ENCODE measurements around the gene P2RX1. TPM values are rescaled to one million over a fixed set of nuclear protein-coding genes. Genes with fewer than 3 reads are reported as not detected.
A peak's percentile ranks its signal among the peaks of the same experiment; 100 is the strongest.
"Not testable (repeated sequence)": the region's sequence is repeated elsewhere in the genome, so short reads cannot be mapped to it uniquely, and the experiment has no call there.

Gene P2RX1
- polyA plus RNA-seq, 1 donor: 97.1 TPM

- whole genome bisulfite sequencing (ENCODE audit: insufficient coverage, low lambda C conversion rate): no CpG with 5 or more reads among the region's 14 CpGs
- no peak for DNase-seq
- Histone ChIP-seq H3K36me3 (ENCODE audit: control insufficient read depth, insufficient read depth, low read length) (peaks cover 15% of the 10 kb centered on the region), H3K4me1 (ENCODE audit: control insufficient read depth, insufficient read depth, low read length) (no peaks in the 10 kb centered on the region), H3K27me3 (ENCODE audit: control insufficient read depth, insufficient read depth, low read length) (no peaks in the 10 kb centered on the region), H3K9me3 (ENCODE audit: control insufficient read depth, low read depth, low read length) (no peaks in the 10 kb centered on the region), H3K4me3 (ENCODE audit: low read length) (no peak overlapping the region), H3K27ac (ENCODE audit: low read length) (no peak overlapping the region)
These were observed 35.9 kb upstream of the P2RX1 start for GRCh38 chr17:3952186-3952585.

GRCh38 chr17:3951420-3951819 is 35.2 kb upstream of the P2RX1 start:
- peaks cover 19% of the 10 kb centered on the region for H3K36me3 ChIP-seq (ENCODE audit: control insufficient read depth, insufficient read depth, low read length)

GRCh38 chr17:3951003-3951402 is 34.7 kb upstream of the P2RX1 start:
- Histone ChIP-seq H3K4me1 (ENCODE audit: control insufficient read depth, insufficient read depth, low read length) (no peaks in the 10 kb centered on the region), H3K4me3 (ENCODE audit: low read length) (no peak overlapping the region), H3K27me3 (ENCODE audit: control insufficient read depth, insufficient read depth, low read length) (no peaks in the 10 kb centered on the region), H3K9me3 (ENCODE audit: control insufficient read depth, low read depth, low read length) (no peaks in the 10 kb centered on the region), H3K27ac (ENCODE audit: low read length) (no peak overlapping the region), H3K36me3 (ENCODE audit: control insufficient read depth, insufficient read depth, low read length) (peaks cover 19% of the 10 kb centered on the region)
- WGBS (ENCODE audit: insufficient coverage, low lambda C conversion rate): no CpG with 5 or more reads among the region's 17 CpGs
- DNase-seq: no peak

More at GRCh38 chr17:3951420-3951819, 35.2 kb upstream of the P2RX1 start:
- H3K27ac ChIP-seq (ENCODE audit: low read length): no peak overlapping the region
- no peaks in the 10 kb centered on the region for H3K9me3 ChIP-seq (ENCODE audit: control insufficient read depth, low read depth, low read length)
- H3K27me3 ChIP-seq (ENCODE audit: control insufficient read depth, insufficient read depth, low read length): no peaks in the 10 kb centered on the region
- no peak for DNase-seq
- H3K4me1 ChIP-seq (ENCODE audit: control insufficient read depth, insufficient read depth, low read length): no peaks in the 10 kb centered on the region
- H3K4me3 ChIP-seq (ENCODE audit: low read length): no peak overlapping the region
- no CpG with 5 or more reads among the region's 16 CpGs for WGBS (ENCODE audit: insufficient coverage, low lambda C conversion rate)

DNA sequence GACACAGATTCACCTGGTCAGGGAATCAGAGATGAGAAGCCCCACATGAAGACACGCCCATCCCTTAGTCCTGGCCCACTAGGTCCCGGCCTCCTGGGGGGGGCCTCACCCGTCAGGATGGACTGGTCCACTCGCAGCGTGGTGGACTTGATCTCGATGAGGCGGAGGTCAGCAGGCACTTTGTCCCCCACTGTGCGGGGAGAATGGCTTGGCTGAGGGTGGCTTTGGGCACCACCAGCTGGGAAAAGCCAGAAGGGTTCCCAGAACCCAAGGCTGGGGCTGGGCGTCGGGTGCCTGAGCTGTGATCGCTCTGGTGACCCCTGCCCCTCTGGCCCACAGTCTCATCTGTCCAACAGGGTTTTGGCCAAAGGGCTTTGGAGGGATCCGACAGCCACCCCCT is 34.3 kb upstream of the P2RX1 start:
- WGBS (ENCODE audit: insufficient coverage, low lambda C conversion rate): no CpG with 5 or more reads among the region's 12 CpGs
- Histone ChIP-seq H3K4me3 (ENCODE audit: low read length) (no peak overlapping the region), H3K4me1 (ENCODE audit: control insufficient read depth, insufficient read depth, low read length) (no peaks in the 10 kb centered on the region), H3K27ac (ENCODE audit: low read length) (no peak overlapping the region), H3K27me3 (ENCODE audit: control insufficient read depth, insufficient read depth, low read length) (no peaks in the 10 kb centered on the region), H3K9me3 (ENCODE audit: control insufficient read depth, low read depth, low read length) (no peaks in the 10 kb centered on the region), H3K36me3 (ENCODE audit: control insufficient read depth, insufficient read depth, low read length) (peaks cover 19% of the 10 kb centered on the region)
- DNase-seq: no peak

- Histone ChIP-seq H3K27ac (ENCODE audit: low read length) (no peak overlapping the region), H3K36me3 (ENCODE audit: control insufficient read depth, insufficient read depth, low read length) (peaks cover 19% of the 10 kb centered on the region), H3K27me3 (ENCODE audit: control insufficient read depth, insufficient read depth, low read length) (no peaks in the 10 kb centered on the region), H3K9me3 (ENCODE audit: control insufficient read depth, low read depth, low read length) (no peaks in the 10 kb centered on the region), H3K4me1 (ENCODE audit: control insufficient read depth, insufficient read depth, low read length) (peaks cover 2% of the 10 kb centered on the region), H3K4me3 (ENCODE audit: low read length) (no peak overlapping the region)
- WGBS (ENCODE audit: insufficient coverage, low lambda C conversion rate): 100% methylated on average over 1 of the region's 3 CpGs
- DNase-seq: no peak
These were observed 33.2 kb upstream of the P2RX1 start for GRCh38 chr17:3949418-3949817.

- not testable (repeated sequence) for H3K9me3 ChIP-seq (ENCODE audit: control insufficient read depth, low read depth, low read length); H3K27ac ChIP-seq (ENCODE audit: low read length); DNase-seq; H3K4me3 ChIP-seq (ENCODE audit: low read length); H3K4me1 ChIP-seq (ENCODE audit: control insufficient read depth, insufficient read depth, low read length); H3K27me3 ChIP-seq (ENCODE audit: control insufficient read depth, insufficient read depth, low read length)
- WGBS (ENCODE audit: insufficient coverage, low lambda C conversion rate): no CpG with 5 or more reads among the region's 3 CpGs
- peaks cover 19% of the 10 kb centered on the region for H3K36me3 ChIP-seq (ENCODE audit: control insufficient read depth, insufficient read depth, low read length)
These were observed 32.3 kb upstream of the P2RX1 start for GRCh38 chr17:3948551-3948950.

- Histone ChIP-seq H3K27me3 (ENCODE audit: control insufficient read depth, insufficient read depth, low read length) (no peaks in the 10 kb centered on the region), H3K27ac (ENCODE audit: low read length) (no peak overlapping the region), H3K9me3 (ENCODE audit: control insufficient read depth, low read depth, low read length) (no peaks in the 10 kb centered on the region), H3K4me1 (ENCODE audit: control insufficient read depth, insufficient read depth, low read length) (peaks cover 9% of the 10 kb centered on the region), H3K4me3 (ENCODE audit: low read length) (no peak overlapping the region), H3K36me3 (ENCODE audit: control insufficient read depth, insufficient read depth, low read length) (peaks cover 24% of the 10 kb centered on the region)
- DNase-seq: no peak
- WGBS (ENCODE audit: insufficient coverage, low lambda C conversion rate): no CpG with 5 or more reads among the region's 43 CpGs
These were observed 31.1 kb upstream of the P2RX1 start for GRCh38 chr17:3947318-3947810.

DNA sequence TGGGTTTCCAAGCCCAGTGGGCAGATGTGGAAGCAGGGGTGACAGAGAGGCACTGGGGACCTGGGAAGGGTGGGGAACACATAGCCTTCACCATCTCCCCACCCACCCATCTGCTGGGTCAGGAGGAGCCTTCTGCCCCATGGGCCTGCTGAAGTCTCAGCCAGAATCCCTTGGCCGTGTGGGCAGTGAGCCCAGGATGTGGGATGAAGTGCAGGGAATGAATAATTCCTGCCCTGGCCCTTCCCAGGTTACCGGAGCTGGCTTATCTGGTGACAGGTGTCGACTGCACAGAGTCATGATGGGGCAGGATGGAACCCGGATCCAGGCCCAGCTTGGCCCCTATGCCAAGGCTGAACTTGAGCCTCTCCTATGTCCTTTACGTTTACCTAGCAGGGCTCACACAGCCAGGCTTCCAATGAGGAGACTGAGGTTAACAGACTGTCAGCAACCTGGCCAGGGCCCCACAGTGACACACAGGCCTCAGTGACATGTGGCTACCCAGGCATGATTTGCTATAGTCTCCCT is 30.5 kb upstream of the P2RX1 start:
- DNase-seq: no peak
- Histone ChIP-seq H3K4me3 (ENCODE audit: low read length) (no peak overlapping the region), H3K36me3 (ENCODE audit: control insufficient read depth, insufficient read depth, low read length) (peaks cover 30% of the 10 kb centered on the region), H3K4me1 (ENCODE audit: control insufficient read depth, insufficient read depth, low read length) (peaks cover 9% of the 10 kb centered on the region), H3K27ac (ENCODE audit: low read length) (no peak overlapping the region), H3K9me3 (ENCODE audit: control insufficient read depth, low read depth, low read length) (no peaks in the 10 kb centered on the region), H3K27me3 (ENCODE audit: control insufficient read depth, insufficient read depth, low read length) (no peaks in the 10 kb centered on the region)
- WGBS (ENCODE audit: insufficient coverage, low lambda C conversion rate): no CpG with 5 or more reads among the region's 5 CpGs

GRCh38 chr17:3944485-3945388 is 28.5 kb upstream of the P2RX1 start:
- Histone ChIP-seq H3K27ac (ENCODE audit: low read length) (no peak overlapping the region), H3K36me3 (ENCODE audit: control insufficient read depth, insufficient read depth, low read length) (peaks cover 38% of the 10 kb centered on the region), H3K27me3 (ENCODE audit: control insufficient read depth, insufficient read depth, low read length) (no peaks in the 10 kb centered on the region), H3K4me3 (ENCODE audit: low read length) (peak overlapping the region; percentile 40), H3K4me1 (ENCODE audit: control insufficient read depth, insufficient read depth, low read length) (peaks cover 9% of the 10 kb centered on the region), H3K9me3 (ENCODE audit: control insufficient read depth, low read depth, low read length) (no peaks in the 10 kb centered on the region)
- no CpG with 5 or more reads among the region's 68 CpGs for WGBS (ENCODE audit: insufficient coverage, low lambda C conversion rate)
- DNase-seq: peak; percentile 65 to 68

DNA sequence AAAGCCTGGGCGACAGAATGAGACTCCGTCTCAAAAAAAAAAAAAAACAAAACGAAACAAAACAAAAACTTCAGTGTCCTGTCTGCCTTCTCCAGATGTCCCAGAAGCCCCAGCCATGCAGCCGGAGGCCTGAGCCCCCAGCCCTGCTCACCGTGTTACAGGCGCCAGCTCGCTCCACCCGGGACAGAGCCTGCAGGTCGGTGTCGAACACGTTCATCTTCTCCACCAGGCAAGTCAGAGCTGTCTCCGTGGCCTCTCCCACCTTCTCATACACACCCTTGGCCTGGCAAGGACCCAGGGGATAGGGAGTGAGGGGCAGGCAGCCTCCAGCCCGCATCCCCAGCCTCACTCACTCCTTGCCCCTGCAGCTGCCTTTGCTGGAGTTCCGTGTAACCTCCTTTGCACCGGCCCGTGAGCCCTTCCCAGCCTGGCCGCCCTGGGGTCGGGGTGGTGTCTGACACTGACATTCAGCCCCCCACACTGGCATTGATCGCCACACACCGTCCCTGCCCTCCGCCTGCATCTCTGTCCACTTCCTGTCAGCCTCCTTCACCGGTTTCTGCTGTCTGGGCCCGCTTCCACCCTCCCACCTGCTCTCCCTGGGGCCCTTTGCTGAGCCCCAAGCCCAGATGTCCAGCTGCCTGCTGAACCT is 27.1 kb upstream of the P2RX1 start:
- H3K4me1 ChIP-seq (ENCODE audit: control insufficient read depth, insufficient read depth, low read length): peaks cover 9% of the 10 kb centered on the region
- H3K27me3 ChIP-seq (ENCODE audit: control insufficient read depth, insufficient read depth, low read length): no peaks in the 10 kb centered on the region
- H3K27ac ChIP-seq (ENCODE audit: low read length): no peak overlapping the region
- no peak overlapping the region for H3K4me3 ChIP-seq (ENCODE audit: low read length)
- H3K36me3 ChIP-seq (ENCODE audit: control insufficient read depth, insufficient read depth, low read length): peaks cover 36% of the 10 kb centered on the region
- WGBS (ENCODE audit: insufficient coverage, low lambda C conversion rate): no CpG with 5 or more reads among the region's 23 CpGs
- no peaks in the 10 kb centered on the region for H3K9me3 ChIP-seq (ENCODE audit: control insufficient read depth, low read depth, low read length)
- DNase-seq: no peak

Data from large intestine (tissue), 3 donors.